GM21737 (cell line): ENCODE measurements around the gene CCR2.

ENCODE experiments used
- ATAC-seq: cut with Tn5 transposase; IDR thresholded peaks from one replicate; pipeline ENCODE4 v1.9.1; 2021; ENCODE audit warnings: mild to moderate bottlenecking, moderate library complexity; ENCODE audit not compliant: unreplicated experiment

CCR2 gene

DNA sequence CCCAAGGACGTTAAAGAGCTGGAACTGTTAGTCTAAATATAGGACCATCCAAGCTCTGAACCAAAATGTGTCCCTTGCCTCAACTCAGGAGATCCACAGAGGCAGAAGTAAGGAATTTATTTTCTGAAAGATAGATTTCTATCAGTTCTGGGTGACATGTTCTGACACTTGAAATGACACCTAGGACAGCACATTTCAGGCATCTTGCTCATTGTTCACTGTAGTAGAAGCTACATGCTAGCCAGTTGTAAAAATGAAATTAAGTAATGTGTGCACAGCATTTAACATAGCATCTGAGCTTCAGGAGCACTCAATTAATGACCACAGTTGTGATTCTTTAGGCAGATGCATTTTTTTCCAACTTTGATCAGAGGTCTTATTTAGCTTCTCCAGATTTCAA lies 567 bp downstream of the CCR2 start:
- ATAC-seq, result no peak

DNA sequence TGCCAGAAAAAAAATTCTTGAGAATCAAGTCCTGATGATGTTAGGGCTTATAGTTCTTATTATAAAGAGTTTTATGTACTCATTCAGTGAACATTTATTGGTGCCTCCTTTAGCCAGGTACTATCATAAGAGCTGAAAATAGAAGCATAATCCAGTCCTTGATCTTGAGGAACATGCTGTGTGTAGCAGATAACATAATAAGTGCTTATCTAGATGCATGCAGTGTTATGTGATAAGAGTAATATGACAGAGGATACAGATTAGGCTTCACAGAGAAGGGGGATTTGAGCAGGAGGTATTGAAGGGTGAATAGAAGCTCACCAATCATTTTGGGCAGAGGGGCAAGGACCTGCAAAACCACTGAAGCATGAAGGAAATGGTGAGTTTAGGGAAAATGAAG lies 1.1 kb downstream of the CCR2 start:
- ATAC-seq, result no peak

DNA sequence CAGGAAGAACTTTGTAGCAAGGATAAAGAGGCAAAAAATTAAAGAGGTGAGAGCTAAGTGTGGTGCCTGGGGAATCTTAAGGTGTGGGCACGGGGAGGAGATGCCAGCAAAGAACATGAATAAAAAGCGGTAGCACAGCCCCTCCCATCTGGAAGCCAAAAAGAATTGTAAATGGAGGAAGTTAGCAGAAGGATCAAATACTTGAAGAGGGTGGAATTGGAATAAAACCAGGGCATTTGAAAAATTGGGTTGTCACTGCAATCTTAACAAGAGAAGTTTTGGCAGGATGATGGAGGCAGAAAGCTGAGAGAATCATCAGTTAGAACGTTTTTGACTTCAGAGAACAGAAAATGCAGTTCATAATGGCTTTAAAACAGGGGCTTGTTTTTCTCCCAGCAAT lies 2.4 kb downstream of the CCR2 start:
- no peak for ATAC-seq

DNA sequence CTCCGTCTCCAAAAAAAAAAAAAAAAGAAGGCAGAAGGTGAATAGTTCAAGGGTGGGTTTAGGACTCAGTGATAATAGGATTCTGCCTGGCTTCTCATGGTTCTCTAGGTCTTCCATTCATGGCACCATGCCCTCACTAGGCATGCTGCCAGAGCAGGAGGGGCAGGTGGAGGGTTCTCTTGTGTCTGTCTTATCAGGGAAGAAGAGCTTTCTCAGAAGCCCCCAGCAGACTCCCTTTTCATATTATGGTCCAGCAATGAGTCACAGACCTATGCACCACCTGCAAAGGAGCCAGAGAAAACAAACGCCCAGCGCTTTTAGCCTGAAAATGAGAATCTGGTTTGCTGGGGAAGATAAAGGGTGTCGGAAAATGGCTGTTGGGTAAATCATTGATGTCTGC lies 3.0 kb downstream of the CCR2 start:
- no peak for ATAC-seq

DNA sequence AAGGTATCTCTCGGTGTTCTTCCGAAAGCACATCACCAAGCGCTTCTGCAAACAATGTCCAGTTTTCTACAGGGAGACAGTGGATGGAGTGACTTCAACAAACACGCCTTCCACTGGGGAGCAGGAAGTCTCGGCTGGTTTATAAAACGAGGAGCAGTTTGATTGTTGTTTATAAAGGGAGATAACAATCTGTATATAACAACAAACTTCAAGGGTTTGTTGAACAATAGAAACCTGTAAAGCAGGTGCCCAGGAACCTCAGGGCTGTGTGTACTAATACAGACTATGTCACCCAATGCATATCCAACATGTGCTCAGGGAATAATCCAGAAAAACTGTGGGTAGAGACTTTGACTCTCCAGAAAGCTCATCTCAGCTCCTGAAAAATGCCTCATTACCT lies 4.6 kb downstream of the CCR2 start:
- ATAC-seq, result no peak

DNA sequence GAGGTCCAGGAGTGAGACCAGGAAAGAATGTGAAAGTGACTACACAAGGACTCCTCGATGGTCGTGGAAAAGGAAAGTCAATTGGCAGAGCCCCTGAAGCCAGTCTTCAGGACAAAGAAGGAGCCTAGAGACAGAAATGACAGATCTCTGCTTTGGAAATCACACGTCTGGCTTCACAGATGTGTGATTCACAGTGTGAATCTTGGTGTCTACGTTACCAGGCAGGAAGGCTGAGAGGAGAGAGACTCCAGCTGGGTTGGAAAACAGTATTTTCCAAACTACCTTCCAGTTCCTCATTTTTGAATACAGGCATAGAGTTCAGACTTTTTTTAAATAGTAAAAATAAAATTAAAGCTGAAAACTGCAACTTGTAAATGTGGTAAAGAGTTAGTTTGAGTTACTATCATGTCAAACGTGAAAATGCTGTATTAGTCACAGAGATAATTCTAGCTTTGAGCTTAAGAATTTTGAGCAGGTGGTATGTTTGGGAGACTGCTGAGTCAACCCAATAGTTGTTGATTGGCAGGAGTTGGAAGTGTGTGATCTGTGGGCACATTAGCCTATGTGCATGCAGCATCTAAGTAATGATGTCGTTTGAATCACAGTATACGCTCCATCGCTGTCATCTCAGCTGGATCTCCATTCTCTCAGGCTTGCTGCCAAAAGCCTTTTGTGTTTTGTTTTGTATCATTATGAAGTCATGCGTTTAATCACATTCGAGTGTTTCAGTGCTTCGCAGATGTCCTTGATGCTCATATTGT lies 6.0 kb downstream of the CCR2 start:
- ATAC-seq, result no peak

DNA sequence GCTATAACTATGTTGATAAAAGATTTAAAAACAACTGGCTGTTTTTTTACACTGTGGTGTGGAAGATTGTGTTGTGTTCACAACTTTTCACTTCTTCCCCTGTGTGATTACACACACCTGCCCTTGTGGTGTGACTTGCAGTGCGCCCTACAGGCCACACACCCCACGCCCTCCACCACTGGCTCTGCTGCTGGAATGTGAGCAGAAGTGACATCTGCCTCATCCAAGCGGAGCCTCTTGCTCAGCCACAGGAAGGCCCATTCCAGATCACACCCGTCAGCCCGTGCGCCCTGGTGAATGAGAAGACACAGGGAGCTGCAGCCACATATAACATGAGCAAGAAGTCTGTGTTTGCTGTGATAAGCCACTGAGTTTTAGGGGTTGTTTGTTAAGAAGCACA lies 7.0 kb downstream of the CCR2 start:
- ATAC-seq, result no peak

DNA sequence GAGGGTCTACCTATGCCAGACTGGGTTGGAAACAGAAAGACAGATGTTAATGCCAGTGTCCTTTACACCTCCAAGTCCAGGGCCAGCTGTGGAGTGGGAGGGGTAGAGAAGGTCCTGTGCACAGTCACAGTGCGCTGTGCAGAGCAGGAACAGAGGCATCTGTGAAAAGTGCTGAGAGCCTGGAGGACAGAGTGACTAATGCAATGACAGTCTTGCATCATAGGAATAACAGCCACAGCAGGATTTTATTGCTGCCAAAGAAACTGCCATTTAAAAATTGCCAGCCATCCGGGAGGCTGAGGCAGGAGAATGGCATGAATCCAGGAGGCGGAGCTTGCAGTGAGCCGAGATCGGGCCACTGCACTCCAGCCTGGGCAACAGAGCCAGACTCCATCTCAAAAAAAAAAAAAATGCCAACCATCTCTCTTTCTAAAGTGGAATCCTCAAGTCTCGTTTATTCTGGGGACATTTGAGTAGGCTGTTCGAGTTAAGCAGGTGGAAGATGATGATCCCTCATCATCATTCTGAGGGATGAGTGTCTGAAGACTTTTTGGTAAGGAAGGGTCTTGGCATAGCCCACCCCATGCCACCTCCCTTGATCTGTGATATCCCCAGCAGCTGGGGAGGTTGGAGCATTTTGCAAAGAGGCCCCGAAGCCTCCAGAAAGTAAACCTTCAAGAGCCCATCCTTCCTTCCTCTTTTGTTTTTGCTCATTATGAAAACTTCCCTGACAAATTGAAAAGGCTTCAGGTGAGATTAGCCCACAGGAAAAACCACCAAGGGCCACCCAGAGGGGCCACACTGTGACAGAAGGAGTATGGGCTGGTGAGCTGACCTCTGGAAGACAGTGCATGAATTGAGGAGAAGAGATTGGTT lies 7.7 kb downstream of the CCR2 start:
- no peak for ATAC-seq

DNA sequence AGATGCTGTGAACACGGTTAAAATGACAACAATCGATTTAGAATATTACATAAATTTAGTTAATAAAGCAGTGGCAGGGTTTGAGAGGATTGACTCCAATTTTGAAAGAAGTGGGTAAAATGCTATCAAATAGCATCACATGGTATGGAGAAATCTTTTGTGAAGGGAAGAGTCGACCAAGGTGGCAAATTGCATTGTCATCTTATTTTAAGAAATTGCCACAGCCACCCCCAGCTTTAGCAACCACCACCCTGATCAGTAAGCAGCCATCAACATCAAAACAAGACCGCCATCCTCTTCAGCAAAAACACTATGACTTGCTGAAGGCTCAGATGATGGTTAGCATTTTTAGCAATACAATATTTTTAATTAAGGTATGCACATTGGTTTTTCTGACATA lies 11.1 kb downstream of the CCR2 start:
- no peak for ATAC-seq

DNA sequence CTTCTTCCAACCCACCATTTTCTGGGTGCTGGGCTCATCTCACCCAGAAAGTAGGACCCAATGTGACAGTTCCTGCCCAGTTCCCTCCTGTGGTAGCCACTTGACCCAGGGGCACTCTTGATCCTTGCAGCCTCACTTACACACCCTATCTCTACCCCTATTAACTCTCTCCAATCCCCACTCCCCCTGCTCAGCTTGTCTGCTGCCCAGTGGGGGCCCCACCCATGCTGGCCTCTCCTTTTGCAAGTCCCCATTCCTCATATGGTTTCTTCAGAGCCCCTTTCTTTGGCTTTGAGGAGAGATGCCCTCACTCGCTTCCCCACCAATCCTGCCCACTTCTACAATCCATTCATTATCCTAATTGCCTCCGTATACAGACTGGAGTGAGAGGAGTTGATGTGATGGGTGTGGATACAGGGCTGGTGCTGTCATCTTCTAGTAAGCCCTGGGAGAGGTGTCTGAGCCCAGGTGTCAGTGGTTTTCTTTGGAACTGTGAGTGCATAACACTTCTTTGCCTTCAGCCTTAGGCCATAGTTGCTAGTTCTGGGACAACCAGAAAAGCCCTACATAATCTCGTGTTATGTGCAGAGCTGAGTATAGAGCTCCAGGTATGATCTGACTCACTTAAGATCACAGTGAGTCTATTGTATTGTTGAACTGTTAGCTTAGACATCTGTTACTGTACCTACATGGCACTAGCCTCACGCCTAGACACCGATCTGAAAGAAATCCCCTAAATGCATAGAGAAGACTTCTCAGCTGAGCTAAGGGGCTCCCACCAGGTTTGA lies 12.0 kb downstream of the CCR2 start:
- no peak for ATAC-seq

DNA sequence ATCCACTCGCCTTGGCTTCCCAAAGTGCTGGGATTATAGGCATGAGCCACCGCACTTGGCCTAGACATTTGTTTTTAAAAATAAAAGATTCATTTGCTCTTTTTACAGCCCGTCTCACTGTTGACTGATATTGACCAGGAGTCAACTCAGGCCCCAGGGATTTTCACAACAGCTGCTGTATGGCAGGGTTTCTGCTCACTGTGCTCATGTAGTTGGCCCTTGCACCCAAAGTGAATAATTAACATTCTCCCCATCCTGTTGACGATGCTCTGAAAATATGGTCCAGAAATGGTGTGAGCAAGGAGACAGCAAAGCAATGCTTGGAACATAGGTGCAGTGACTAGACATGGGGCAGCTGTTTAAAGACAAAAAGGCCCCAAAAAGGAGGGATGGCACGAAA lies 13.9 kb downstream of the CCR2 start:
- ATAC-seq, result no peak

DNA sequence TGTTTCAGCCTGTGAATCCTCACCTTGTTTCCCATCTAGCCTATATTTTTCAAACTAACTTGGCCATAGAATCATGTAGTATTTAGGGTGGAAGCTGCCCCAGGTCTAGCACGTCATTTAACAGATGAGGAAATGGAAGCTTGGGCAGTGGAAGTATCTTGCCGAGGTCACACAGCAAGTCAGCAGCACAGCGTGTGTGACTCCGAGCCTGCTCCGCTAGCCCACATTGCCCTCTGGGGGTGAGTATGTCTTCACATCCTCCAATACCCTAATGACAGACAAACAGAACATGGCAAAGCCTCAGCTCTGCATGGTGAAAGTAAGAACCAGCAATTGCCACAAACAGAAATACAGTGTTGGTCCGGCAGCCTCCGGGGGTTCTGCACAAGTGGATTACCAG lies 14.7 kb downstream of the CCR2 start:
- ATAC-seq, result no peak

DNA sequence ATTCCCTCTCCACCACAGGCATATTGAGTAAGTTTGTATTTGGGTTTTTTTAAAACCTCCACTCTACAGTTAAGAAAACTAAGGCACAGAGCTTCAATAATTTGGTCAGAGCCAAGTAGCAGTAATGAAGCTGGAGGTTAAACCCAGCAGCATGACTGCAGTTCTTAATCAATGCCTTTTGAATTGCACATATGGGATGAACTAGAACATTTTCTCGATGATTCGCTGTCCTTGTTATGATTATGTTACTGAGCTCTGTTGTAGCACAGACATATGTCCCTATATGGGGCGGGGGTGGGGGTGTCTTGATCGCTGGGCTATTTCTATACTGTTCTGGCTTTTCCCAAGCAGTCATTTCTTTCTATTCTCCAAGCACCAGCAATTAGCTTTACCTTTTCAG lies 15.2 kb downstream of the CCR2 start:
- no peak for ATAC-seq

DNA sequence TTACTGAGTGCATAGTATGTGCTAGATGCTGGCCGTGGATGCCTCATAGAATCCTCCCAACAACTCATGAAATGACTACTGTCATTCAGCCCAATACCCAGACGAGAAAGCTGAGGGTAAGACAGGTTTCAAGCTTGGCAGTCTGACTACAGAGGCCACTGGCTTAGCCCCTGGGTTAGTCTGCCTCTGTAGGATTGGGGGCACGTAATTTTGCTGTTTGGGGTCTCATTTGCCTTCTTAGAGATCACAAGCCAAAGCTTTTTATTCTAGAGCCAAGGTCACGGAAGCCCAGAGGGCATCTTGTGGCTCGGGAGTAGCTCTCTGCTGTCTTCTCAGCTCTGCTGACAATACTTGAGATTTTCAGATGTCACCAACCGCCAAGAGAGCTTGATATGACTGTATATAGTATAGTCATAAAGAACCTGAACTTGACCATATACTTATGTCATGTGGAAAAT lies 15.8 kb downstream of the CCR2 start:
- ATAC-seq, result no peak

DNA sequence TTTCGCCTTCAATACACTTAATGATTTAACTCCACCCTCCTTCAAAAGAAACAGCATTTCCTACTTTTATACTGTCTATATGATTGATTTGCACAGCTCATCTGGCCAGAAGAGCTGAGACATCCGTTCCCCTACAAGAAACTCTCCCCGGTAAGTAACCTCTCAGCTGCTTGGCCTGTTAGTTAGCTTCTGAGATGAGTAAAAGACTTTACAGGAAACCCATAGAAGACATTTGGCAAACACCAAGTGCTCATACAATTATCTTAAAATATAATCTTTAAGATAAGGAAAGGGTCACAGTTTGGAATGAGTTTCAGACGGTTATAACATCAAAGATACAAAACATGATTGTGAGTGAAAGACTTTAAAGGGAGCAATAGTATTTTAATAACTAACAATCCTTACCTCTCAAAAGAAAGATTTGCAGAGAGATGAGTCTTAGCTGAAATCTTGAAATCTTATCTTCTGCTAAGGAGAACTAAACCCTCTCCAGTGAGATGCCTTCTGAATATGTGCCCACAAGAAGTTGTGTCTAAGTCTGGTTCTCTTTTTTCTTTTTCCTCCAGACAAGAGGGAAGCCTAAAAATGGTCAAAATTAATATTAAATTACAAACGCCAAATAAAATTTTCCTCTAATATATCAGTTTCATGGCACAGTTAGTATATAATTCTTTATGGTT lies 17.1 kb downstream of the CCR2 start, which contains the start of gene CCR5:
CCR5 (plus strand) TSS at position 108 of the 680 bp plus-strand sequence. CDS start 1,957 bp downstream, outside the sequence.
- ATAC-seq, result no peak

DNA sequence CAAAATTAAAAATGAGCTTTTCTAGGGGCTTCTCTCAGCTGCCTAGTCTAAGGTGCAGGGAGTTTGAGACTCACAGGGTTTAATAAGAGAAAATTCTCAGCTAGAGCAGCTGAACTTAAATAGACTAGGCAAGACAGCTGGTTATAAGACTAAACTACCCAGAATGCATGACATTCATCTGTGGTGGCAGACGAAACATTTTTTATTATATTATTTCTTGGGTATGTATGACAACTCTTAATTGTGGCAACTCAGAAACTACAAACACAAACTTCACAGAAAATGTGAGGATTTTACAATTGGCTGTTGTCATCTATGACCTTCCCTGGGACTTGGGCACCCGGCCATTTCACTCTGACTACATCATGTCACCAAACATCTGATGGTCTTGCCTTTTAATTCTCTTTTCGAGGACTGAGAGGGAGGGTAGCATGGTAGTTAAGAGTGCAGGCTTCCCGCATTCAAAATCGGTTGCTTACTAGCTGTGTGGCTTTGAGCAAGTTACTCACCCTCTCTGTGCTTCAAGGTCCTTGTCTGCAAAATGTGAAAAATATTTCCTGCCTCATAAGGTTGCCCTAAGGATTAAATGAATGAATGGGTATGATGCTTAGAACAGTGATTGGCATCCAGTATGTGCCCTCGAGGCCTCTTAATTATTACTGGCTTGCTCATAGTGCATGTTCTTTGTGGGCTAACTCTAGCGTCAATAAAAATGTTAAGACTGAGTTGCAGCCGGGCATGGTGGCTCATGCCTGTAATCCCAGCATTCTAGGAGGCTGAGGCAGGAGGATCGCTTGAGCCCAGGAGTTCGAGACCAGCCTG lies 17.8 kb downstream of the CCR2 start:
- no peak for ATAC-seq

DNA sequence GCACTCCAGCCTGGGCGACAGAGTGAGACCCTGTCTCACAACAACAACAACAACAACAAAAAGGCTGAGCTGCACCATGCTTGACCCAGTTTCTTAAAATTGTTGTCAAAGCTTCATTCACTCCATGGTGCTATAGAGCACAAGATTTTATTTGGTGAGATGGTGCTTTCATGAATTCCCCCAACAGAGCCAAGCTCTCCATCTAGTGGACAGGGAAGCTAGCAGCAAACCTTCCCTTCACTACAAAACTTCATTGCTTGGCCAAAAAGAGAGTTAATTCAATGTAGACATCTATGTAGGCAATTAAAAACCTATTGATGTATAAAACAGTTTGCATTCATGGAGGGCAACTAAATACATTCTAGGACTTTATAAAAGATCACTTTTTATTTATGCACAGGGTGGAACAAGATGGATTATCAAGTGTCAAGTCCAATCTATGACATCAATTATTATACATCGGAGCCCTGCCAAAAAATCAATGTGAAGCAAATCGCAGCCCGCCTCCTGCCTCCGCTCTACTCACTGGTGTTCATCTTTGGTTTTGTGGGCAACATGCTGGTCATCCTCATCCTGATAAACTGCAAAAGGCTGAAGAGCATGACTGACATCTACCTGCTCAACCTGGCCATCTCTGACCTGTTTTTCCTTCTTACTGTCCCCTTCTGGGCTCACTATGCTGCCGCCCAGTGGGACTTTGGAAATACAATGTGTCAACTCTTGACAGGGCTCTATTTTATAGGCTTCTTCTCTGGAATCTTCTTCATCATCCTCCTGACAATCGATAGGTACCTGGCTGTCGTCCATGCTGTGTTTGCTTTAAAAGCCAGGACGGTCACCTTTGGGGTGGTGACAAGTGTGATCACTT lies 18.8 kb downstream of the CCR2 start:
- no peak for ATAC-seq

DNA sequence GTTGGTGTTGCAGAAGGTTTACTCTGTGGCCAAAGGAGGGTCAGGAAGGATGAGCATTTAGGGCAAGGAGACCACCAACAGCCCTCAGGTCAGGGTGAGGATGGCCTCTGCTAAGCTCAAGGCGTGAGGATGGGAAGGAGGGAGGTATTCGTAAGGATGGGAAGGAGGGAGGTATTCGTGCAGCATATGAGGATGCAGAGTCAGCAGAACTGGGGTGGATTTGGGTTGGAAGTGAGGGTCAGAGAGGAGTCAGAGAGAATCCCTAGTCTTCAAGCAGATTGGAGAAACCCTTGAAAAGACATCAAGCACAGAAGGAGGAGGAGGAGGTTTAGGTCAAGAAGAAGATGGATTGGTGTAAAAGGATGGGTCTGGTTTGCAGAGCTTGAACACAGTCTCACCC lies 20.8 kb downstream of the CCR2 start:
- ATAC-seq, result no peak

DNA sequence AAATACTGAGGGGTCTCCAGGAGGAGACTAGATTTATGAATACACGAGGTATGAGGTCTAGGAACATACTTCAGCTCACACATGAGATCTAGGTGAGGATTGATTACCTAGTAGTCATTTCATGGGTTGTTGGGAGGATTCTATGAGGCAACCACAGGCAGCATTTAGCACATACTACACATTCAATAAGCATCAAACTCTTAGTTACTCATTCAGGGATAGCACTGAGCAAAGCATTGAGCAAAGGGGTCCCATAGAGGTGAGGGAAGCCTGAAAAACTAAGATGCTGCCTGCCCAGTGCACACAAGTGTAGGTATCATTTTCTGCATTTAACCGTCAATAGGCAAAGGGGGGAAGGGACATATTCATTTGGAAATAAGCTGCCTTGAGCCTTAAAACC lies 21.3 kb downstream of the CCR2 start:
- no peak for ATAC-seq
